ENCODE results near the gene KIAA0753. TPM values are rescaled to one million over a fixed set of nuclear protein-coding genes. Genes with fewer than 3 reads are reported as not detected.

KIAA0753 gene
- total RNA-seq, 1 donor from 2014 or later, result 33.7 TPM

- no peaks in the 10 kb centered on the region for H3K27me3 Mint-ChIP-seq
- no peak for TF ChIP-seq CTCF (conservative IDR thresholded peaks at IDR 0.05)
- H3K27ac Mint-ChIP-seq, result peak overlapping the region; percentile 55
- H3K4me3 Mint-ChIP-seq, result no peak overlapping the region
- peaks cover 47% of the 10 kb centered on the region for H3K36me3 Mint-ChIP-seq
- H3K4me1 Mint-ChIP-seq (ENCODE audit: unreplicated experiment), result peaks cover 8% of the 10 kb centered on the region
- no peak for DNase-seq (ENCODE audit: extremely low spot score, unreplicated experiment)
- no peaks in the 10 kb centered on the region for H3K9me3 Mint-ChIP-seq
Observed at GRCh38 chr17:6591599-6592158, 48.8 kb downstream of the KIAA0753 start.

GRCh38 chr17:6589266-6589946 lies 51.1 kb downstream of the KIAA0753 start:
- Mint-ChIP-seq H3K9me3 (peaks cover 8% of the 10 kb centered on the region), H3K4me1 (ENCODE audit: unreplicated experiment) (peaks cover 8% of the 10 kb centered on the region), H3K36me3 (peaks cover 62% of the 10 kb centered on the region), H3K4me3 (no peak overlapping the region), H3K27me3 (no peaks in the 10 kb centered on the region), H3K27ac (no peak overlapping the region)
- DNase-seq (ENCODE audit: extremely low spot score, unreplicated experiment), result no peak
- no peak for TF ChIP-seq CTCF (conservative IDR thresholded peaks at IDR 0.05)

- peaks cover 12% of the 10 kb centered on the region for H3K9me3 Mint-ChIP-seq
- H3K27ac Mint-ChIP-seq, result no peak overlapping the region
- H3K36me3 Mint-ChIP-seq, result peaks cover 67% of the 10 kb centered on the region
- H3K27me3 Mint-ChIP-seq, result no peaks in the 10 kb centered on the region
- H3K4me1 Mint-ChIP-seq (ENCODE audit: unreplicated experiment), result peaks cover 8% of the 10 kb centered on the region
- TF ChIP-seq CTCF (conservative IDR thresholded peaks at IDR 0.05), result no peak
- no peak overlapping the region for H3K4me3 Mint-ChIP-seq
- DNase-seq (ENCODE audit: extremely low spot score, unreplicated experiment), result no peak
Observed at GRCh38 chr17:6588165-6588564, 52.3 kb downstream of the KIAA0753 start.

- Mint-ChIP-seq H3K27me3 (no peaks in the 10 kb centered on the region), H3K4me1 (ENCODE audit: unreplicated experiment) (peaks cover 6% of the 10 kb centered on the region), H3K27ac (no peak overlapping the region), H3K4me3 (no peak overlapping the region), H3K36me3 (peaks cover 69% of the 10 kb centered on the region), H3K9me3 (peaks cover 21% of the 10 kb centered on the region)
- TF ChIP-seq CTCF (conservative IDR thresholded peaks at IDR 0.05), result no peak
- DNase-seq (ENCODE audit: extremely low spot score, unreplicated experiment), result no peak
Observed at GRCh38 chr17:6587310-6587709, 53.2 kb downstream of the KIAA0753 start.

GRCh38 chr17:6583411-6583810 lies 57.1 kb downstream of the KIAA0753 start:
- DNase-seq (ENCODE audit: extremely low spot score, unreplicated experiment), result no peak
- no peak overlapping the region for H3K27ac Mint-ChIP-seq
- H3K27me3 Mint-ChIP-seq, result no peaks in the 10 kb centered on the region
- H3K36me3 Mint-ChIP-seq, result peaks cover 77% of the 10 kb centered on the region
- H3K4me1 Mint-ChIP-seq (ENCODE audit: unreplicated experiment), result peaks cover 7% of the 10 kb centered on the region
- no peak overlapping the region for H3K4me3 Mint-ChIP-seq
- H3K9me3 Mint-ChIP-seq, result peaks cover 21% of the 10 kb centered on the region
- no peak for TF ChIP-seq CTCF (conservative IDR thresholded peaks at IDR 0.05)
